KOPT-K1 (cell line): ENCODE data around the gene SLC8A1.

ENCODE experiments used
- H3K27ac ChIP-seq: fragments of 200-600 bp; sonication (generic); 2 replicates; pipeline ENCODE4 v1.5.1; 2016; ENCODE audit warnings: antibody characterized with exemption, mild to moderate bottlenecking, low read depth, low read length; ENCODE audit not compliant: poor library complexity, severe bottlenecking
- H3K36me3 ChIP-seq: fragments of 200-600 bp; sonication (generic); 2 replicates; pipeline ENCODE4 v1.5.1; 2017; ENCODE audit warnings: antibody characterized with exemption, mild to moderate bottlenecking, low read length, moderate library complexity; ENCODE audit not compliant: insufficient read depth
- H3K9me3 ChIP-seq: fragments of 200-600 bp; sonication (generic); 2 replicates; pipeline ENCODE4 v1.5.1; 2017; ENCODE audit warnings: antibody characterized with exemption, low read length, mild to moderate bottlenecking; ENCODE audit not compliant: insufficient read depth, poor library complexity, severe bottlenecking

SLC8A1 gene

DNA sequence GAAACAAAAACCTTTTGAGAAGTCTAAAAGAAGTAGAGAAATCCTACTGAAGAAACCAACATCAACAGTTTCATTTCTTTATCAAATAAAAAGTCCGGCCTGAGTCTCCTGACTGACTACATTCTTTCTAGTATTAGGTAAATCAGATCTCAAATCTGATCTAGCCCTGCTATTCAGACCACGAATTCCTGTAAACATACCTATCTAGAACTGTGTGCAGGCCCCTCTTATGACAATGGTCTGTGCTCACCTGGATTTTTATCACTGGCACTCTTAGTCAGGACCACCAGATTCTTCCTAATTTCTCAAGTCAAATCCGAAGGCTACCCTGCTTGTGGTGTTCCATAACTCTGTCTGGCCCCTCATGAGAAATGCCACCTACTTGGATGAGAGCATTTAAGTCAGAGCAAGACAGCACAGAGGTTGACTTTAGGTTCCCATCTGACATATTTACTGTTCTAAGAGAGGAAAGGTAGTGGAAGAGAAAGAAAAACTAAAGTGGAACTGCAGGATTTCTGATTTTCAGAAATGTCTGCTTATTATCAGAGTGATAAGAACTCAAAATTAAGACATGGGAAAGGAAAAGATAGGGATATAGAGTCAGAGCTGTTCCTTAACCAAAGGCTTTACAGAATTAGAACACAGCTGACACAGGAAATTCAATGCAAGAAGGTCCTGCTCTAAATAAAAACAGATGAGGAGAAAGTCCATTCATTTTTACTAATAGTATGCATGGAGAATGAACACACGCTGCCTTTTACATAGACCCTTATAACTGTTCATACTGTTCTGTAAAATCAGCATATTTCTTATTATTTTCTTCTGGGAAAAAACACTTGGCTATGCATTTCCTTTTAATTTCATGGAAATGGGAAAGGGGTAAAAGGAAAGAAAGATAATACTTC, 56.5 kb downstream of the SLC8A1 start:
- no peaks in the 10 kb centered on the region for H3K9me3 ChIP-seq
- no peaks in the 10 kb centered on the region for H3K36me3 ChIP-seq
- H3K27ac ChIP-seq: no peak overlapping the region

DNA sequence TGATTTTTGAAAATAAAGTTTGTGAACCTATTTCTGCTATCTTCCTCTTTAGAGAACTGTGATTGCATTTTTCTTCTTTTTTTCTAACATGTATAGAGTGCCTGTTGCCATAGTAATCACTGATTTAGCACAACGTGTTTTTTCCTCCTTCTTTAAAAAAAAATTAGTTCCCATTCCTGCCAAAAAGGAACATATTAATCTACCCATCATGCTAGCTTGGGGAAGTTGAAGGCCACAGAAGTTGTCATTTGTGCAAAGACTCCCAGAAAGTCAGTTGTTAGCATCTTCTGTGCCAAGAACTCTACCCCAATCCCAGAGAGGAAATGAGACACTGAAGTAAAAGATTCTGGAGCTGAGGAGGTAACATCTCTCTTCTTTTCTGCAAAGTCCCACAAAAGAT, 57.3 kb downstream of the SLC8A1 start:
- H3K27ac ChIP-seq: no peak overlapping the region

GRCh38 chr2:40394031-40394430, 57.9 kb downstream of the SLC8A1 start:
- Histone ChIP-seq H3K36me3 (no peaks in the 10 kb centered on the region), H3K27ac (no peak overlapping the region), H3K9me3 (no peaks in the 10 kb centered on the region)

More for the DNA sequence above, 57.3 kb downstream of the SLC8A1 start:
- Histone ChIP-seq H3K9me3 (no peaks in the 10 kb centered on the region), H3K36me3 (no peaks in the 10 kb centered on the region)

DNA sequence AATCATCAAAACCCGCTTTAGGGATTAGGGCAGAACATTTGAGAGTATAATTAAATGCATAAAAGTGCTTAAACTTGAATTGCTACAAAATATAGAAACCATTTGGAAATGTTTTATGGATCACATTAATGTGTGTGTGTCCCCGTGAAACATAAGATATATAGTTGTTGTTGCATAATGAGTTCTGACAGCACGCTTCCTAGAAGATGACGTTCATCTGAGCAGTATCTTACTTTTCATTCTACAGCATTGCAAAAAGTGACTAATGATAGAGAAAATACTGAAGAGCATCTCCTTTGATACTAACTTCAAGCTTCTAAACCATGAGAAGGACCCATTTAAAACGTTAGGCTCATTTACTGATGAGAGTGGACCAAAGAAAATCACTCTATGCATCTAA, 63.7 kb downstream of the SLC8A1 start:
- Histone ChIP-seq H3K36me3 (no peaks in the 10 kb centered on the region), H3K27ac (no peak overlapping the region)

GRCh38 chr2:40386177-40386576, 65.7 kb downstream of the SLC8A1 start:
- Histone ChIP-seq H3K9me3 (peaks cover 11% of the 10 kb centered on the region), H3K27ac (no peak overlapping the region), H3K36me3 (no peaks in the 10 kb centered on the region)

More for the DNA sequence above, 63.7 kb downstream of the SLC8A1 start:
- H3K9me3 ChIP-seq: no peaks in the 10 kb centered on the region

DNA sequence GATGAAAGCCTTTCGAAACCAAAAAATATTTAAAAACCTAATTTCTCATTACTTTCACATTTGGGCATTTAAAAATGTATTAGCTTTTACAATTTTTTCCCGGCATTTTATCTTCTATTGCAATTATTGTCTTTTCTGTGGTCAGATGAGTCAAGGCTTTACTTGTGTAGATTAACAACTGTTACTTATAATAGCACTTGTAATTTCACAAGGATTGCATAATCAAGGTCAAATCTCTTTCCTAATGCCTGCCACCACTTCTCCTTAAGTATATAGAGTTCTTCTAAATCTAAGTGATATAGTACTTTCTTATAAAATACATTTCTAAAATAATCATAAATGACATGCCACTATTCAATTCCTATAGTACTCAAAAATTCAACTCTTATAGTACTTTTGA, 67.2 kb downstream of the SLC8A1 start:
- Histone ChIP-seq H3K36me3 (no peaks in the 10 kb centered on the region), H3K9me3 (peaks cover 19% of the 10 kb centered on the region), H3K27ac (no peak overlapping the region)

DNA sequence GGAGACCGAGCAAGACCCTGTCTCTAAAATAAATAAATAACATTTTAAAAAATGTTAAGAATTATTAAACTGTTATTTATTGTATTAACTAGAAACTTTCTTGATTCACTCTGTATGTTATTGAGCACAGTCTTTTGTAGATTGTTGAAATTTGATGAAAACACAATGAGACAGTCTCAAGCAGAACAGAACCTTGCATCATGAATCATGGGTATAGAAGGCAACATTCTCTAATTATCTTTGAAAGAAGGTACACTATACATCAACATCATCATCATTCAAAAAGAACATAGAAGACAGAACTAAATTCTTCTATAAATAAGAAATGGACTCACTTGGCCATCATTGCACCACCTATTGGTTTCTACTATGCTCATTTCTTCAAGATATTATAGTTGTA, 67.7 kb downstream of the SLC8A1 start:
- no peaks in the 10 kb centered on the region for H3K36me3 ChIP-seq
- peaks cover 19% of the 10 kb centered on the region for H3K9me3 ChIP-seq
- H3K27ac ChIP-seq: no peak overlapping the region

- H3K36me3 ChIP-seq: no peaks in the 10 kb centered on the region
- no peak overlapping the region for H3K27ac ChIP-seq
- peaks cover 19% of the 10 kb centered on the region for H3K9me3 ChIP-seq
These were observed 71.2 kb downstream of the SLC8A1 start for GRCh38 chr2:40380721-40381120.

GRCh38 chr2:40380041-40380440, 71.8 kb downstream of the SLC8A1 start:
- no peaks in the 10 kb centered on the region for H3K36me3 ChIP-seq
- H3K9me3 ChIP-seq: peaks cover 19% of the 10 kb centered on the region
- no peak overlapping the region for H3K27ac ChIP-seq

GRCh38 chr2:40374543-40375240, 77.2 kb downstream of the SLC8A1 start:
- no peak overlapping the region for H3K27ac ChIP-seq
- no peaks in the 10 kb centered on the region for H3K9me3 ChIP-seq
- no peaks in the 10 kb centered on the region for H3K36me3 ChIP-seq

DNA sequence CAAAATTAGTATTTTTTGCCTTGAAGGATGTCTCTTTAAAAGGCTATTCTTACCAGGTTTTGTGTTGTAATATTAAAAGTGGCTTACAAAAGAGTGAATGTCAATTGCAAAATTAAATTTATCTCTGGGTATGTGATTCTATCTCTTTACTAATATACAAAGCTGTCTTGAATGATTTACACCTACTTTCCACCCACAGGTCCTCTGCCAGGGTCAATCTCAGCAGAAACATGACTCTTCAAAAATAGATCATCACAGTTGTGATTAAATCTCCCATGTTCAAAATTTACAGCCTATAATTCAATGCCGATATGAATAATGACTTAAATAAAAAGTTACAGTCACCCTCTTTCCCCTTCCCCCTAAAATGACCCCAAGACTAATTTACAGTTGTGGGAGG, 78.8 kb downstream of the SLC8A1 start:
- Histone ChIP-seq H3K27ac (no peak overlapping the region), H3K36me3 (no peaks in the 10 kb centered on the region), H3K9me3 (no peaks in the 10 kb centered on the region)

- H3K27ac ChIP-seq: no peak overlapping the region
- no peaks in the 10 kb centered on the region for H3K36me3 ChIP-seq
- no peaks in the 10 kb centered on the region for H3K9me3 ChIP-seq
These were observed 79.5 kb downstream of the SLC8A1 start for GRCh38 chr2:40372283-40372985.

DNA sequence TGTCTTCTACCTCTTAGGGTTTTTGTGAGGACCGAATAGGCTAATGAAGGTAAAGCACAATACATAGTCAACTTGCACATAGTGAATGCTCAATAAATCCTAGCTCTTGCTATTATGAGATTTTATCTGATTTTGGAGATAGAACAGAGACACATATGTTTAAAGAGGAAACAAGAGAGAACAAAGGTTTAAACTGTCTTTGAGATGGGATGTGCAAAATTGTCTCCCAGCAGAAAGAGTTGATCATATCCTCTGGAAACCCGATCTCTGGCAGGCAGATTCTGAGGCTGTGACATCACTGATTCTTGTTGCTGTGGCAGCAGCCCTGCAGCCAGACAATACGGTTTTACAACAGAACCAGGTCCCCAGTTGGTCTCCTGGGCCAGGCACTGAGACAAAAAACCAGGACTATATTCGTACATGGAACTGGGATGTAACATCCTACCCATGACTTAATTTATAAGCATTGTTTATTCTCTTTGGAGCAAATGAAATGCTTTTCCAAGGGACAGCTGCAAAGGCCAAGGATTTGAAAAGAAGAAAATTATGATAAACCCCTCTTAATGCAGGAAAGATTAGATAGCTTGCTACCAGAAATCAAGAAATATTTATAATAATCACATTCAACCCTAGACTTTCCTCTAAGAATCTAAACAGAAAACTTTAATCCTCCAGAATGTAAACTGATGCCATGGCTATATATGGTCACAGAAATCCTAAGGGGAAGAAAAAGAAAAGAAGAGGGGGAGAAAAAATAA, 80.2 kb downstream of the SLC8A1 start:
- H3K27ac ChIP-seq: no peak overlapping the region
- H3K9me3 ChIP-seq: no peaks in the 10 kb centered on the region
- no peaks in the 10 kb centered on the region for H3K36me3 ChIP-seq

DNA sequence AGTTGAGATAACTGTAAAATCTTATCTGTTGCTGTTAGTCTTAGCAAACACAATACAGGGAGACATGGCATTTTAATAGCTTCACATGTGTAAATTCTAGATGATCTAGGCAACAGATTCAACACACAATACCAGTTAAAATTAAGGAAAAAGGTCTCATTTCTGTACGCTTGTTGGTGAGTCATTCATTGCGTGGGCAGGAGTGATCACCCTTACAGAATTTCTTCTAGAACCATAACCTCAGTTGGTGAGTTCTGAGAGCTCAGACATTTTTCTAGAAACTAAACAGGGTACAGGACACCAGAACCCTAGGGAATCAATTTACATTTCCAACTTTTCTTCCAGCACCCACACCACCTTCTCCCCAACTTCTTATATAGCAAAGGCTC, 81.9 kb downstream of the SLC8A1 start:
- Histone ChIP-seq H3K9me3 (no peaks in the 10 kb centered on the region), H3K27ac (no peak overlapping the region), H3K36me3 (no peaks in the 10 kb centered on the region)
